Measurements from ENCODE around the gene DGKH. TPM values are rescaled to one million over a fixed set of nuclear protein-coding genes. Genes with fewer than 3 reads are reported as not detected.

DGKH gene
- total RNA-seq, 2 donors from 2014 or later, result 4.6 to 8.9 TPM

DNA sequence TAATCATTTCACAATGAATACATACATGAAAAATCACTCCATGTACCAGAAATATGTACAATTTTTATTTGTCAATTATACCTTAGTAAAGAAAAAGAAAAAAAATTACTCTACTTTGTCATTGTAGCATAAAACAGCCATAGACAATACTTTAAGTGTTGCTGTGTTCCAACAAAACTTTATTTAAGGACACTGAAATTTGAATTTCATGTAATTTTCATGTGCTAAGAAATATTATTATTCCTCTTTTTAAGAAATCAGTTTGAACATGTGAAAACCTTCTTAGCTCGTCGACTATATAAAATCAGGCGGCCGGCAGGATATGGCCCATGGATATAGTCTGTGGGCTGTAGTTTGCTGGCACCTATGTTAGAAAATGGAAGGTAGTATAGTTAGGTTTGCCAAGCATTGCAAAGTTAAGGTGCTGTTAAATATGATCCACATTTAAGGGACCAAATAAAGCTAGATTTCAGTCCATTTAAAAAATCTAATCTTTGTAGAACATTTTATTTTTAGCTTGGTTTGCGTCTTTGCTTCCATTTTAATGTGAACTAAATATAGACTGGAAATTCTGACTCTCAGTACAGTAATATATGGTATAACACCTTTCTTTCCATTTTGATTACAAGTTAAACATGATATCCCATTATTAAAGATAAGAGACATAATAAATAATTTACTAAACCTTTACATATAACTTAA is 6.5 kb downstream of the DGKH start:
- DNase-seq (ENCODE audit: low spot score), result no peak
- Histone ChIP-seq H3K27ac (no peak overlapping the region), H3K4me3 (no peak overlapping the region), H3K4me1 (replicated peaks) (no peaks in the 10 kb centered on the region), H3K27me3 (replicated peaks; ENCODE audit: insufficient read depth) (no peaks in the 10 kb centered on the region), H3K36me3 (no peaks in the 10 kb centered on the region), H3K9me3 (no peaks in the 10 kb centered on the region)
- WGBS, result 91% methylated on average over 5 of the region's 5 CpGs
- intact Hi-C loops (cut with DNase I), result no loop called here
- TF ChIP-seq POLR2A (IDR thresholded peaks at IDR 0.05), result no peak
- TF ChIP-seq POLR2AphosphoS5 (IDR thresholded peaks at IDR 0.05), result no peak
- TF ChIP-seq, protein P1, sequence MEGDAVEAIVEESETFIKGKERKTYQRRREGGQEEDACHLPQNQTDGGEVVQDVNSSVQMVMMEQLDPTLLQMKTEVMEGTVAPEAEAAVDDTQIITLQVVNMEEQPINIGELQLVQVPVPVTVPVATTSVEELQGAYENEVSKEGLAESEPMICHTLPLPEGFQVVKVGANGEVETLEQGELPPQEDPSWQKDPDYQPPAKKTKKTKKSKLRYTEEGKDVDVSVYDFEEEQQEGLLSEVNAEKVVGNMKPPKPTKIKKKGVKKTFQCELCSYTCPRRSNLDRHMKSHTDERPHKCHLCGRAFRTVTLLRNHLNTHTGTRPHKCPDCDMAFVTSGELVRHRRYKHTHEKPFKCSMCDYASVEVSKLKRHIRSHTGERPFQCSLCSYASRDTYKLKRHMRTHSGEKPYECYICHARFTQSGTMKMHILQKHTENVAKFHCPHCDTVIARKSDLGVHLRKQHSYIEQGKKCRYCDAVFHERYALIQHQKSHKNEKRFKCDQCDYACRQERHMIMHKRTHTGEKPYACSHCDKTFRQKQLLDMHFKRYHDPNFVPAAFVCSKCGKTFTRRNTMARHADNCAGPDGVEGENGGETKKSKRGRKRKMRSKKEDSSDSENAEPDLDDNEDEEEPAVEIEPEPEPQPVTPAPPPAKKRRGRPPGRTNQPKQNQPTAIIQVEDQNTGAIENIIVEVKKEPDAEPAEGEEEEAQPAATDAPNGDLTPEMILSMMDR (IDR thresholded peaks at IDR 0.05), result no peak

DNA sequence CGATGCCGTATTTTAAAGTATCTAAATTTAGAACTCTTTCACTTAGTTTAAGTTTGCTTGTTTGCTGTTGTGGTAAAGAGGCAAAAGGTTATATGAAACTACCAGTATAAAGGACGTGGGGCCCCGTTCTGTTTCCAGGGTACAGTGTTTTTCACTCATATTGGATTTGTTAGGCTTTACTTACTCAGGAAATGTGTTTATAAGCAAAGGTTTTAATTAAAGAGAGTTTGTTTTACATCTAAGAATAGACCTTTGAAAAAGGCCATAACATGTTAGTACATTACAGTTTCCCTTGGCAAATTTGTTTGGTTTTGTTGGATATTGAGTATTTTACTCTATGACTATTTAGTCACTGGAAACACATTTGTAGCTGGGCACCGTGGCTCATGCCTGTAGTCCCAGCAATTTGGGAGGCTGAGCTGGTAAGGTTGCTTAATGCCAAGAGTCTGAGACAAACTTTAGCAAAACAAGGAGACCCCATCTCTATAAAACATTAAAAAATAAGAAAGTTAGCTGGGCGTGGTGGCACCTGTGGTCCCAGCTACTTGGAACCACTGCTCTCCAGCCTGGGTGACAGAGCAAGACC is 7.1 kb downstream of the DGKH start:
- Histone ChIP-seq H3K9me3 (no peaks in the 10 kb centered on the region), H3K27ac (no peak overlapping the region), H3K27me3 (replicated peaks; ENCODE audit: insufficient read depth) (no peaks in the 10 kb centered on the region), H3K4me1 (replicated peaks) (no peaks in the 10 kb centered on the region), H3K36me3 (no peaks in the 10 kb centered on the region), H3K4me3 (no peak overlapping the region)
- WGBS, result 83% methylated on average over 6 of the region's 6 CpGs
- no peak for DNase-seq (ENCODE audit: low spot score)
- intact Hi-C loops (cut with DNase I), result no loop called here
- TF ChIP-seq, protein P1 (IDR thresholded peaks at IDR 0.05), result no peak
- TF ChIP-seq POLR2A (IDR thresholded peaks at IDR 0.05), result no peak
- no peak for TF ChIP-seq POLR2AphosphoS5 (IDR thresholded peaks at IDR 0.05)

DNA sequence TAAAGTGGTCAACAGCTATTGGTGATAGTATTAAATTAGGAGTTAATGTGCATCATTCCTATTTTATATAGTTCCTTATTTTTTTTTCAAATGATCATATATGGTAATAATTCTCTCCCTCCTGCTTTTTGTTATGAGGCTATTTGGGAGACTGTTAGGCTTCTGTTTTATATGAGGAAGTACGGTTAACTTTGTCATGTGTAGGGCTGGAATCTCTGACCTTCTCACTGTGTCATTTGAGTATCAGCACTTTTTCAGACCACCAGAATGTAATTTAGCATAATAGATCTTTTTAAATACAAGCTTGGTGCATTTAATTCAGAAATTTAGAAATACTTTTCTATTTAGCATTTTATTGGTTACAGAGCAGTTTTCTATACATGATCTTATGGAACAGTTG is 7.7 kb downstream of the DGKH start:
- intact Hi-C loops (cut with DNase I), result no loop called here
- 85% methylated on average over 1 of the region's 1 CpG for WGBS
- no peak overlapping the region for H3K4me3 ChIP-seq

DNA sequence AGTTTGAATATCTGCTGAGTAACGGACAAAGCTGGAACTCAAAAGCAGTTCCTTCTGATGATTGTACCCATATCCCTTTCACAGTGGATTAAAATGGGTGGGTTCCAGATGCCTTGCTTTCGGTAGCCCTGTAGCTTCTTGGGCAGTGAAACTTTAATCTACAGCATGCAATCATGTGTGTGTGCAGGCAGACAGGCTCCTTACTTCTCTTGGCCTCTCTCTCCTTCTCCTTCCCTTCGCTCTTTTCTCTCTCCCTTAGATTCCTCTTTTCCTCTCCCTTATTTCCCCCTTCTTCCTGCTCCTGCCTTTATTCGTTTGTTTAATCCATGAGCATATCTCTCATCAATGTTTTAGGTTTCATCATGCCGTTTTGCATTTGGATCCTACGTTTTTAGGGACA is 8.1 kb downstream of the DGKH start:
- no peaks in the 10 kb centered on the region for H3K27me3 ChIP-seq (replicated peaks; ENCODE audit: insufficient read depth)
- no peak overlapping the region for H3K27ac ChIP-seq
- no peaks in the 10 kb centered on the region for H3K4me1 ChIP-seq (replicated peaks)
- no peak for TF ChIP-seq POLR2A (IDR thresholded peaks at IDR 0.05)
- TF ChIP-seq POLR2AphosphoS5 (IDR thresholded peaks at IDR 0.05), result no peak
- TF ChIP-seq, protein P1 (IDR thresholded peaks at IDR 0.05), result no peak
- DNase-seq (ENCODE audit: low spot score), result no peak
- 88% methylated on average over 6 of the region's 6 CpGs for WGBS
- H3K36me3 ChIP-seq, result no peaks in the 10 kb centered on the region
- no peak overlapping the region for H3K4me3 ChIP-seq
- intact Hi-C loops (cut with DNase I), result no loop called here
- H3K9me3 ChIP-seq, result no peaks in the 10 kb centered on the region

More for the DNA sequence above, 7.7 kb downstream of the DGKH start:
- H3K27ac ChIP-seq, result no peak overlapping the region
- no peaks in the 10 kb centered on the region for H3K36me3 ChIP-seq
- H3K27me3 ChIP-seq (replicated peaks; ENCODE audit: insufficient read depth), result no peaks in the 10 kb centered on the region
- no peaks in the 10 kb centered on the region for H3K9me3 ChIP-seq
- DNase-seq (ENCODE audit: low spot score), result no peak
- H3K4me1 ChIP-seq (replicated peaks), result no peaks in the 10 kb centered on the region
- TF ChIP-seq, protein P1 (IDR thresholded peaks at IDR 0.05), result no peak
- TF ChIP-seq POLR2A (IDR thresholded peaks at IDR 0.05) (no peak), POLR2AphosphoS5 (IDR thresholded peaks at IDR 0.05) (no peak)

All from prostate gland (tissue), 2 donors.